ENCODE data around the gene FTCD.

FTCD gene

GRCh38 chr21:46124083-46124925, 31.1 kb downstream of the FTCD start:
- DNase-seq (ENCODE audit: low spot score) = no peak

- no peak for DNase-seq (ENCODE audit: low spot score)
These were observed 32.4 kb downstream of the FTCD start for GRCh38 chr21:46122758-46123683.

- DNase-seq (ENCODE audit: low spot score) = no peak
These were observed 33.1 kb downstream of the FTCD start for GRCh38 chr21:46122237-46122671.

- no peak for DNase-seq (ENCODE audit: low spot score)
These were observed 33.8 kb downstream of the FTCD start for GRCh38 chr21:46121286-46122221.

- no peak for DNase-seq (ENCODE audit: low spot score)
These were observed 34.8 kb downstream of the FTCD start for GRCh38 chr21:46120301-46121285.

- no peak for DNase-seq (ENCODE audit: low spot score)
These were observed 35.6 kb downstream of the FTCD start for GRCh38 chr21:46119637-46120271.

- DNase-seq (ENCODE audit: low spot score) = no peak
These were observed 36.2 kb downstream of the FTCD start for GRCh38 chr21:46119144-46119636.

GRCh38 chr21:46118316-46119143, 36.8 kb downstream of the FTCD start:
- DNase-seq (ENCODE audit: low spot score) = no peak

- no peak for DNase-seq (ENCODE audit: low spot score)
These were observed 37.6 kb downstream of the FTCD start for GRCh38 chr21:46117586-46118315.

GRCh38 chr21:46116776-46117585, 38.4 kb downstream of the FTCD start:
- no peak for DNase-seq (ENCODE audit: low spot score)

- DNase-seq (ENCODE audit: low spot score) = no peak
These were observed 39.1 kb downstream of the FTCD start for GRCh38 chr21:46116189-46116775.

- no peak for DNase-seq (ENCODE audit: low spot score)
These were observed 39.8 kb downstream of the FTCD start for GRCh38 chr21:46115441-46116188.

GRCh38 chr21:46114963-46115362, 40.4 kb downstream of the FTCD start:
- no peak for DNase-seq (ENCODE audit: low spot score)

GRCh38 chr21:46113497-46114176, 41.7 kb downstream of the FTCD start:
- no peak for DNase-seq (ENCODE audit: low spot score)

GRCh38 chr21:46112725-46113215, 42.6 kb downstream of the FTCD start:
- no peak for DNase-seq (ENCODE audit: low spot score)

All from SK-N-DZ (cell line).